H9 (cell line): ENCODE measurements around the gene BZW1. TPM values are rescaled to one million over a fixed set of nuclear protein-coding genes. Genes with fewer than 3 reads are reported as not detected.

Source experiments
- DNase-seq: peaks from one replicate; pipeline ENCODE4 v3.0.0-alpha.2; 2017
- H2AFZ ChIP-seq: one replicate; pipeline ENCODE4 v1.6.1; 2013; ENCODE audit warnings: mild to moderate bottlenecking, low read length, control low read depth, moderate library complexity
- H2AK5ac ChIP-seq: 2 replicates; pipeline ENCODE4 v1.6.1; 2013; ENCODE audit warnings: low read length, control low read depth, mixed read lengths; ENCODE audit not compliant: insufficient read length
- H2BK120ac ChIP-seq: one replicate; pipeline ENCODE4 v1.6.1; 2013; ENCODE audit warnings: low read depth, mild to moderate bottlenecking, low read length, control low read depth, inconsistent platforms; ENCODE audit not compliant: poor library complexity, severe bottlenecking
- H2BK12ac ChIP-seq: 2 replicates; pipeline ENCODE4 v1.6.1; 2013; ENCODE audit warnings: low read length, control low read depth, mixed read lengths, low read depth; ENCODE audit not compliant: insufficient read length
- H2BK15ac ChIP-seq: 2 replicates; pipeline ENCODE4 v1.6.1; 2013; ENCODE audit warnings: low read depth, low read length, control low read depth
- H2BK20ac ChIP-seq: one replicate; pipeline ENCODE4 v1.6.1; 2013; ENCODE audit warnings: low read depth, mild to moderate bottlenecking, low read length, control low read depth, inconsistent platforms; ENCODE audit not compliant: poor library complexity, severe bottlenecking
- H2BK5ac ChIP-seq: 2 replicates; pipeline ENCODE4 v1.6.1; 2013; ENCODE audit warnings: low read length, control low read depth, mixed read lengths; ENCODE audit not compliant: insufficient read length
- H3K14ac ChIP-seq: 2 replicates; pipeline ENCODE4 v1.6.1; 2013; ENCODE audit warnings: low read length, control low read depth; ENCODE audit not compliant: insufficient read depth
- H3K18ac ChIP-seq: 2 replicates; pipeline ENCODE4 v1.6.1; 2013; ENCODE audit warnings: low read depth, mild to moderate bottlenecking, mixed read lengths, low read length, control low read depth; ENCODE audit not compliant: insufficient read length
- H3K23ac ChIP-seq: 2 replicates; pipeline ENCODE4 v1.6.1; 2013; ENCODE audit warnings: low read length, control low read depth, mixed read lengths, low read depth; ENCODE audit not compliant: insufficient read length
- H3K23me2 ChIP-seq: 2 replicates; pipeline ENCODE4 v1.6.1; 2013; ENCODE audit warnings: low read depth, mild to moderate bottlenecking, mixed read lengths, low read length, control low read depth; ENCODE audit not compliant: insufficient read length, poor library complexity, severe bottlenecking
- H3K27ac ChIP-seq: 2 replicates; pipeline ENCODE4 v1.5.1; 2013; ENCODE audit warnings: low read length, control low read depth, mixed read lengths, low read depth; ENCODE audit not compliant: insufficient read length
- H3K27me3 ChIP-seq: 2 replicates; pipeline ENCODE4 v1.6.1; 2013; ENCODE audit warnings: low read length, control low read depth, inconsistent platforms; ENCODE audit not compliant: insufficient read depth
- H3K4ac ChIP-seq: 2 replicates; pipeline ENCODE4 v1.6.1; 2013; ENCODE audit warnings: low read depth, mild to moderate bottlenecking, control low read depth, inconsistent platforms, low read length, moderate library complexity
- H3K4me1 ChIP-seq: 2 replicates; pipeline ENCODE4 v1.6.1; 2013; ENCODE audit warnings: low read length, control low read depth, inconsistent platforms; ENCODE audit not compliant: insufficient read depth
- H3K4me2 ChIP-seq: 2 replicates; pipeline ENCODE4 v1.6.1; 2013; ENCODE audit warnings: low read length, control low read depth, mixed read lengths; ENCODE audit not compliant: insufficient read length, insufficient read depth
- H3K56ac ChIP-seq: 2 replicates; pipeline ENCODE4 v1.6.1; 2013; ENCODE audit warnings: low read depth, mild to moderate bottlenecking, mixed read lengths, low read length, control low read depth; ENCODE audit not compliant: insufficient read length
- H3K79me1 ChIP-seq: 2 replicates; pipeline ENCODE4 v1.6.1; 2013; ENCODE audit warnings: low read depth, mild to moderate bottlenecking, moderate library complexity, low read length, control low read depth, inconsistent platforms; ENCODE audit not compliant: insufficient read depth, poor library complexity, severe bottlenecking
- H3K79me2 ChIP-seq: 2 replicates; pipeline ENCODE4 v1.6.1; 2013; ENCODE audit warnings: low read length, control low read depth, inconsistent platforms; ENCODE audit not compliant: insufficient read depth
- H3K9ac ChIP-seq: 2 replicates; pipeline ENCODE4 v1.6.1; 2013; ENCODE audit warnings: low read length, control low read depth, mixed read lengths; ENCODE audit not compliant: insufficient read length; ENCODE audit errors: extremely low read depth
- H3K9me3 ChIP-seq: one replicate; pipeline ENCODE4 v1.6.1; 2013; ENCODE audit warnings: low read depth, low read length, inconsistent platforms; ENCODE audit not compliant: control insufficient read depth
- H3T11ph ChIP-seq: one replicate; pipeline ENCODE4 v1.6.1; 2013; ENCODE audit warnings: mild to moderate bottlenecking, low read length, control low read depth, inconsistent platforms
- H4K20me1 ChIP-seq: one replicate; pipeline ENCODE4 v1.6.1; 2013; ENCODE audit not compliant: control insufficient read depth, insufficient read length, insufficient read depth
- H4K5ac ChIP-seq: 2 replicates; pipeline ENCODE4 v1.6.1; 2013; ENCODE audit warnings: low read depth, mild to moderate bottlenecking, mixed read lengths, low read length, control low read depth; ENCODE audit not compliant: insufficient read length
- H4K8ac ChIP-seq: replicated peaks from 2 replicates; pipeline ENCODE4 v1.6.1; 2013; ENCODE audit warnings: low read length, control low read depth, mixed read lengths, low read depth; ENCODE audit not compliant: insufficient read length
- H4K91ac ChIP-seq: 2 replicates; pipeline ENCODE4 v1.6.1; 2013; ENCODE audit warnings: low read depth, mild to moderate bottlenecking, moderate library complexity, mixed read lengths, low read length, control low read depth; ENCODE audit not compliant: insufficient read length
- H3K27ac Mint-ChIP-seq, 3 experiments: 2 replicates in 2 of 3; 3 replicates in 1 of 3; pipeline ENCODE4 v1.8.0; 2020 to 2021; ENCODE audit warnings: mixed read lengths in 3 of 3, mild to moderate bottlenecking in 1 of 3, moderate library complexity in 1 of 3
- H3K27me3 Mint-ChIP-seq: 2 replicates; pipeline ENCODE4 v1.8.0; 2021; ENCODE audit warnings: low read depth, mild to moderate bottlenecking, moderate library complexity, mixed read lengths
- H3K36me3 Mint-ChIP-seq, 3 experiments: 2 replicates in 2 of 3; 3 replicates in 1 of 3; pipeline ENCODE4 v1.8.0; 2020 to 2021; ENCODE audit warnings: low read depth in 3 of 3, mixed read lengths in 3 of 3; ENCODE audit not compliant: insufficient read depth in 1 of 3
- H3K4me1 Mint-ChIP-seq, 2 experiments: 2 replicates each; pipeline ENCODE4 v1.8.0; 2020; ENCODE audit warnings: mixed read lengths in 2 of 2
- H3K4me3 Mint-ChIP-seq, 2 experiments: 2 replicates in 1 of 2; 3 replicates in 1 of 2; pipeline ENCODE4 v1.8.0; 2020 to 2021; ENCODE audit warnings: mild to moderate bottlenecking in 2 of 2, mixed read lengths in 2 of 2, moderate library complexity in 1 of 2
- H3K9me3 Mint-ChIP-seq, 2 experiments: 2 replicates in 1 of 2; 3 replicates in 1 of 2; pipeline ENCODE4 v1.8.0; 2020; ENCODE audit warnings: mild to moderate bottlenecking in 2 of 2, mixed read lengths in 2 of 2, moderate library complexity in 1 of 2
- WGBS: extraction: QIAGEN DNeasy Blood & Tissue Kit; methylation state at CpG from one replicate; pipeline ENCODE4 v1.1.7; 2013; ENCODE audit warnings: missing lambda C conversion rate, low lambda C conversion rate, mixed read lengths; ENCODE audit not compliant: insufficient read length; ENCODE audit errors: extremely low coverage; 5-methylcytosine and 5-hydroxymethylcytosine counted together
- total RNA-seq: library from RNA; stranded (reverse); gene quantifications from 2 replicates; pipeline ENCODE4 v1.2.1, GENCODE V29; 2021
- TF ChIP-seq, protein P1 (sequence below): fragments of 200-600 bp; sonication (generic); conservative IDR thresholded peaks from 3 replicates; pipeline ENCODE4 v1.8.0; 2021; ENCODE audit warnings: antibody characterized with exemption, mild to moderate bottlenecking

BZW1 gene
- total RNA-seq, 1 experiment from 2014 or later = 370 TPM

DNA sequence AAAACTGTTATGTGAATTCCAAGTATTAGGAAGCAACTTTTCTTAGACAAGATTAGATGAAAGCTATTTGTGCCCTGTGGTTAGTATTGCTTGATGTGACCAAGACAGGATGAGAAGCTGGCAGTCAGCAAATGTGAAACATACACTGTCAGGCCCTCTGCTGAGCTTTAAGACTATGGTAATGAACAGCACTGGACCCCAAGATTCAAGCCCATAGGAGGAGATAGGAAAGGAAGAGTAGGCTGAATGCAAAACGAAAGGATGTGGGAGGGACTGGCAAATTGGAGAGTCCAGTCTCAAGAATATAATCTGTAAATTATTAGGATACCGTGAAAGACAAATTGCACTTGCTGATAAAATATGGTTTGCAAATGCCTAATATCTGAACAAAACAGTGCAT, 16.4 kb downstream of the BZW1 start:
- Histone ChIP-seq H3K18ac (no peak overlapping the region), H4K8ac (no peak overlapping the region), H3K9me3 (no peaks in the 10 kb centered on the region), H2AK5ac (no peak overlapping the region), H4K5ac (no peak overlapping the region), H3K79me1 (no peaks in the 10 kb centered on the region), H3K4me1 (no peaks in the 10 kb centered on the region), H2BK15ac (no peak overlapping the region), H3K27me3 (no peaks in the 10 kb centered on the region), H2BK20ac (no peak overlapping the region), H3K79me2 (no peaks in the 10 kb centered on the region), H3K4me2 (no peak overlapping the region), H4K91ac (no peak overlapping the region), H3K9ac (no peak overlapping the region), H3K23ac (no peak overlapping the region), H2AFZ (no peak overlapping the region), H3T11ph (no peak overlapping the region), H2BK5ac (no peak overlapping the region), H3K4ac (no peak overlapping the region), H3K14ac (no peak overlapping the region), H3K23me2 (no peaks in the 10 kb centered on the region), H3K27ac (no peak overlapping the region), H2BK120ac (no peak overlapping the region), H3K56ac (no peak overlapping the region), H2BK12ac (no peak overlapping the region), H4K20me1 (no peaks in the 10 kb centered on the region)
- Mint-ChIP-seq H3K27me3 (no peaks in the 10 kb centered on the region), H3K4me3 (no peak overlapping the region), H3K9me3 (no peaks in the 10 kb centered on the region), H3K36me3 (peaks cover 0 to 4% (median 3%) of the 10 kb centered on the region in 3 experiments; a peak in 5 of 7 replicates), H3K27ac (no peak overlapping the region), H3K4me1 (peaks cover 0 to 5% of the 10 kb centered on the region in 2 experiments; a peak in 2 of 4 replicates)
- WGBS = no CpG with 5 or more reads among the region's 2 CpGs
- TF ChIP-seq, protein P1, sequence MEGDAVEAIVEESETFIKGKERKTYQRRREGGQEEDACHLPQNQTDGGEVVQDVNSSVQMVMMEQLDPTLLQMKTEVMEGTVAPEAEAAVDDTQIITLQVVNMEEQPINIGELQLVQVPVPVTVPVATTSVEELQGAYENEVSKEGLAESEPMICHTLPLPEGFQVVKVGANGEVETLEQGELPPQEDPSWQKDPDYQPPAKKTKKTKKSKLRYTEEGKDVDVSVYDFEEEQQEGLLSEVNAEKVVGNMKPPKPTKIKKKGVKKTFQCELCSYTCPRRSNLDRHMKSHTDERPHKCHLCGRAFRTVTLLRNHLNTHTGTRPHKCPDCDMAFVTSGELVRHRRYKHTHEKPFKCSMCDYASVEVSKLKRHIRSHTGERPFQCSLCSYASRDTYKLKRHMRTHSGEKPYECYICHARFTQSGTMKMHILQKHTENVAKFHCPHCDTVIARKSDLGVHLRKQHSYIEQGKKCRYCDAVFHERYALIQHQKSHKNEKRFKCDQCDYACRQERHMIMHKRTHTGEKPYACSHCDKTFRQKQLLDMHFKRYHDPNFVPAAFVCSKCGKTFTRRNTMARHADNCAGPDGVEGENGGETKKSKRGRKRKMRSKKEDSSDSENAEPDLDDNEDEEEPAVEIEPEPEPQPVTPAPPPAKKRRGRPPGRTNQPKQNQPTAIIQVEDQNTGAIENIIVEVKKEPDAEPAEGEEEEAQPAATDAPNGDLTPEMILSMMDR = no peak
- no peak for DNase-seq
